ENCODE measurements around the gene KPNB1.
A peak's percentile ranks its signal among the peaks of the same experiment; 100 is the strongest.
"Not testable (repeated sequence)": the region's sequence is repeated elsewhere in the genome, so short reads cannot be mapped to it uniquely, and the experiment has no call there.

KPNB1 gene

GRCh38 chr17:47682727-47683126 lies 33.0 kb downstream of the KPNB1 start:
- DNase-seq, result not testable (repeated sequence)

- no peak for DNase-seq
Measured at GRCh38 chr17:47684025-47684424, 34.3 kb downstream of the KPNB1 start.

- DNase-seq, result no peak
Measured at GRCh38 chr17:47684535-47685193, 34.9 kb downstream of the KPNB1 start.

- DNase-seq, result no peak
Measured at GRCh38 chr17:47685556-47686275, 36.0 kb downstream of the KPNB1 start.

GRCh38 chr17:47686276-47686635 lies 36.5 kb downstream of the KPNB1 start:
- no peak for DNase-seq

GRCh38 chr17:47686664-47687327 lies 37.1 kb downstream of the KPNB1 start:
- DNase-seq, result no peak

- no peak for DNase-seq
Measured at GRCh38 chr17:47687328-47687690, 37.6 kb downstream of the KPNB1 start.

GRCh38 chr17:47687748-47688147 lies 38.0 kb downstream of the KPNB1 start:
- no peak for DNase-seq

- no peak for DNase-seq
Measured at GRCh38 chr17:47690121-47690520, 40.4 kb downstream of the KPNB1 start.

GRCh38 chr17:47692137-47692894 lies 42.6 kb downstream of the KPNB1 start:
- DNase-seq, result no peak

- DNase-seq, result no peak
Measured at GRCh38 chr17:47692895-47693730, 43.4 kb downstream of the KPNB1 start.

- peak; percentile 54 for DNase-seq
Measured at GRCh38 chr17:47693731-47694580, 44.2 kb downstream of the KPNB1 start, which contains the start of gene TBKBP1. Gene TBKBP1, plus strand, starts transcription at chr17:47694161. Its CDS starts 1,952 bp downstream, at chr17:47696113.

GRCh38 chr17:47694581-47695428 lies 45.1 kb downstream of the KPNB1 start:
- peak; percentile 34 for DNase-seq

- DNase-seq, result no peak
Measured at GRCh38 chr17:47695429-47696376, 46.0 kb downstream of the KPNB1 start.

- DNase-seq, result no peak
Measured at GRCh38 chr17:47696717-47697642, 47.3 kb downstream of the KPNB1 start.

- DNase-seq, result no peak
Measured at GRCh38 chr17:47697906-47698711, 48.4 kb downstream of the KPNB1 start.

Data from activated gamma-delta T cell (primary cell).